ENCODE data around the gene ANKRD13D. TPM values are rescaled to one million over a fixed set of nuclear protein-coding genes. Genes with fewer than 3 reads are reported as not detected.

ANKRD13D gene
- total RNA-seq, 1 experiment from 2014 or later, result 31.3 TPM

DNA sequence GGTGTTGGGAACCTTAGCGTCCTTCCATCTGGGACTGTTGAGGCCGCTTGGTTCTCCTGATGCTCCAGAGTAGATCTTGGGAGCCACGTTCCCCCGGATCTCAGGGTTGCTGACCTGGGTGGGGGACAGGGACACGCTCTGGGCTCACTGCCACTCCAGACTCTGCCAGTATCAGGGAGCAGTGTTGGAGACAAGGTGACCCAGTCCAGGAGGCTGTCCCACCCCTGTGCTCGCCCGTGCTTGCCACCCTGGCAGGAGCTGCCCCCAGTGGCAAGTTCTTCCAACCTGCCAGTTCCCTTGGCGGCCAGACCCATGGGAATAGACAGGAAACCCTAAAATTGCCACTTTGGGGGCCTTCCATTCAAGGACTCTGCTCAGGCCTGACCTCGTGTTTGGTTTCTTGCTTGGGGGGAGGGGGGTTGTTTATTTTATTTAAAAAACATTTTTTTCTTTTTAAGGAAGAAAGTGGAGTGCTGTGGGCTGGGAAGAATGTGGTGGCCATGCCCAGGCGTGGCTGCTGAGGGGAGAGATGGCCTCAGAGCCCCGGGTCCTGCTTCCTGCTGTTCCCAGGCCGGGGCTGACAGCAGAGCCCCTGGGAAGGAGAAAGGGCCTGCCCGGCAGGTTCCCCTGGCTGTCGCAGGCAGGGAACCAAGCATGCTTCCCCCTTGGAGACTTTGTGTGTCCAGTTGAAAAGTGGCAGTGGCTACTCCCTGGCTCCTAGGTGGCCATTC lies 15.7 kb upstream of the ANKRD13D start:
- DNase-seq (ENCODE audit: low read depth), result no peak

DNA sequence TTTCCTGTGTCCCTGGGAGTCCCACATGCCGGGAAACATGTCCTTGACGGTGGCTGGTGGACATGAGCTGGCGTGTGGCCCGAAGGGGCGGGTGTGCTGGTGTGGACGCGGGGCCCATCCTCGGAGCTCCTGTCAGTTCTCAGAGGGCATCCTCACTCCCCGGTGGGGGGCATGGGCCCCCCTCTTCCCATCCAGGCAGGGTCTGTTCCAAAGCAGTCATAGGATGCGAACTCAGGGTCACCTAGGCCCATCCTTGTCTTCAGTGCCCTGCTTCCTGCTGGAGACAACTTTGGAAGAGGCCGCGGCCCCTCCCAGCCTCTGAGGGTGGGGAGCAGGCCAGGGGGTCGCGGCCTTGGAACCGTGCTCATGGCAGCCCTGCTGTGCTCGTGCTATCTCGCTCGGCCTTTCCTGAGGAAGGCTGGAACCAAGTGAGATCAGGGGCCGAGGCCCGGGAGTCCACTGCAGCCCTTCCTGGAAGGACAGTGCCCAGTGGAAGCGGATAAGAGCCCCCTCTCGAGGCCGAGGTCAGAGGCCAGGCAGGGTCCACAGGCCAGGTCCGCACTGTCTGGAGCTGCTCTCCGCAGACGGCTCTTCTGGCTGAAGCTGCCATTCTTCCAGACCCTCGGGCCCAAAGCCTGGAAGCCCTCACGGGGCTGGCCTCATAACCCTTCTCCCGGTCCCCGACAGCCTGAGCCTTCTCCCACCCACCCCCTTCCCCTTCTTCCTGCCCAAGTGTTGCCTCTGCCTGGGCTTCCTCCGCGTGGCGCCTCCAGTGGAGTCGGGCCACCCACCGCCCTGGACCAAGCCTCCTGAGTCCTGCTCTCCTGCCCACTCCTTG lies 14.1 kb upstream of the ANKRD13D start:
- DNase-seq (ENCODE audit: low read depth), result no peak

DNA sequence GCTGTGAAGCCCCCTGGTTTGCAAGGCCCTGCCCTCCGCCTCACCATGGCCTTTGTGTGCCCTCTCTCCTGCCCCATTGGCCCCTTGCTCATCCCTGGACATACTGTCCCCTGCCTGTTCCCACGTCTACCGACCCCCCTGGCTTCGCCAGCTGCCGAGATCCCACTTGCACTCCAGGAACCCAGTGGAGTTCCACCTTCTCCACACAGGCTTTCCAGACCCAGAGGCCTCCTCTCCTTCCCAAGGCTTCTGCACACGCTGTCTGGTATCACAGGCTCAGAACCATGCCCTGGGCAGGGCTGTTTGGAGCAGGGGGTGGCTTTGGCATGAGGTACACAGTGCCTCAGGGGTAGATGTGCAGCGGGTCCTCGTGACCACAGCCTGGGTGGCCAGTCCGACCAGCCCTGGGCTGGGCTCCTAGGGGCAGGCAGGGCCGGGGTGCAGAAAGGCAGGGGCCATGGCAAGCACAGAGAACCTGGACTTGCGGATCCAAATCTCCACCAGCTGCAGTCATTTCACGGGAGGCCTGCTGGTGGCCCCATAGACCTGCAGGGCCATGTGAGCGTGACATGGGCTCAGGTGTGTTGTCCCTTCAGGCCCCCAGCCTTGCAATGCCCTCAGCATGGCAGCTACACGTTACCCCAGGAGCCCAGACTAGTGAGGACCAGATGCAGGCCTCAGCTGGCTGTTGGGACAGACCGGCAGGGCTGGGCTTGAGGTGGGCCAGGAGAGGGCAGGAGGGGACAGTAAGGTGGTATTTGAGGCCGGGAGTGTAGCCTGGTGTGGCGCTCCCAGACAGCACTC lies 13.3 kb upstream of the ANKRD13D start:
- no peak for DNase-seq (ENCODE audit: low read depth)

DNA sequence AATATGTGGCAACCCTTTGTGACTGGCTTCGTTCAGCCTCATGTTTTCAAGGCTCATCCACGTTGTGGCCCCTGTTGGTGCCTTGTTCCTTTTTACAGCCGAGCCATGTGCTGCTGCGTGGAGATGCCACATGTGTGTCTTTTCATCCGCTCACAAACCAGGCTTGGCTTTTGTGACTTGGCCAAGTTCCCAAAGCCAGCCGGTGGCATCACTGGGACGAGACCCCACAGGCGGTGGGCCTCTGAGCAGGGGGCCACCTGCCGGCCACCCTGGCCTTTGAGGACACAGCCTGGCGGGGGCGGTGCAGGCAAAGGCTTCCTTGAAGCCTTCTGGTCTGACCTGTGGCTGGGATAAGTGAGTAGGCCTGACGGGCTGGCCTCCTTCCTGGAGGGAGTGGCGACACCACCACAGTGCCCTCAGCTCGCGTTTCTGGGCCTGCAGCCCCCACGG lies 12.3 kb upstream of the ANKRD13D start:
- peak; percentile 69 for DNase-seq (ENCODE audit: low read depth)

DNA sequence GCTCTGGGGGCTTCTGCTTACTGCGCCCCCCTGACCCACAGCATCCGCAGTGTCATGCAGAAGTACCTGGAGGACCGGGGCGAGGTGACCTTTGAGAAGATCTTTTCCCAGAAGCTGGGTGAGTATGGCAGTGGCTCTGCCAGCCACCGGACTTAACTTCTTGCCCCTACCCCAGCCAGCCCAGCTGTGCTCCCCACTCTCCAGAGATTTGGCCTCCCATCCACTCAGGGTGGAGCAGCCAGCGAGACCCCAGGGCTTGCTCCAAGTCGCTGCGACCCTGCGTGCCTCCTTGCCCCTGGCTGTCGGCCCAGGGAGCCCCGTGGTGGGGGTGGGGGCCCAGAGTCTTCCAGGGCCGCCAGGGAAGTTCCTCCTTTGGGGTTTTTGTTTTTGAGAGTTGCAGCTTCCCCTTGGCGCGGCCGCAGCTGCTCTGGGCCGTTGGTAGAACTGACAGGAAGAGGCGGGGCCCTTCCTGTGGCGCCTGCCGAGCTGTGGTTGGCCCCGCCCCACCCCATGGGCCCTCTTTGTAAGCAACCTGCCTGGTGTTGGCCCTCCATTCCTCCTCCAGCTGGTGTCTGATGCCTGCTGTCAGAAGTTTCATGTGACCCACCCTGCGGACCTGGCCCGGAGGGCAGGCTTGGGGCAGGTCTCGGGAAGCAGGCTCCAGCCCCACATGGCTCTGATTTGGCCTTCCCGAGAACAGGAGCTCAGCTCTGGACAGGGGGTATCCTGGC lies 11.7 kb upstream of the ANKRD13D start:
- DNase-seq (ENCODE audit: low read depth), result peak; percentile 91

DNA sequence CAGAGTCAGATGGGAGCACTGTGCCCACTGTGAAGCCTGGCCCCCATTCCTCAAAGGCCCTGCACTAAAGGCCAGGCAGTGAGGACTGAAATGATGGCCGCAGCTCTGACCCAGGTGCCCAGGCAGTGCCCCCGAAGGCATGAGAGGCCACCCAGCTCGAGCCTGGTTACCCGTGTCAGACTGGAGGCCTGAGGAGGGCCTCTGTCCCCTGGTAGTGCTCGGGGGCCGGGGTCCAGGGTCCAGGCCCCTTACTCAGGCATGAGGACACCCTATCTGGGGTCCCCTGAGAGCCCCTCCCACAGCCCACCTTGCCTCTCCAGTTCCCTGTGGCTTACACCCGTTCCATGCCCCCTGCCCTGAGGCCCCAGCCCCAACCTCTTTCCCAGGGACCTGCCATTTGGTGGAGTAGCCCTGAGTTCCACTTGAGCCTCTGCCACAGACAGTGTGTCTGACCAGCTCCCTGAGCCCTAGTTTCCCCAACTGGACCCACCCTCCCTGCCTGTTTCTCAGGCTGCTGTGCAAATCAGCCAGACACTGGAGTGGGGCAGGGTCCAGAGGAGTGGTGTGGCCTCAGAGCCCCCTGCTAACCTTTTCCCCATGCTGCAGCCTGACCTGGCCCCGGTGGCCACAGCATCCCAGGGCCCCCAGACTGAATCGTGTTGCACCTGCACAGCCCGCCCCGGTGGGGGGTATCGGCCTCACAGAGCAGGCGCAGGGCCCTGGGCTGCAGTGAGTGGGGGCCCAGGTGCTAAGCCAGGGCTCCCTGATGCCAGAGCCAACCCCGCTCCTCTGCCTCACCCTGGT lies 10.8 kb upstream of the ANKRD13D start:
- DNase-seq (ENCODE audit: low read depth), result no peak

DNA sequence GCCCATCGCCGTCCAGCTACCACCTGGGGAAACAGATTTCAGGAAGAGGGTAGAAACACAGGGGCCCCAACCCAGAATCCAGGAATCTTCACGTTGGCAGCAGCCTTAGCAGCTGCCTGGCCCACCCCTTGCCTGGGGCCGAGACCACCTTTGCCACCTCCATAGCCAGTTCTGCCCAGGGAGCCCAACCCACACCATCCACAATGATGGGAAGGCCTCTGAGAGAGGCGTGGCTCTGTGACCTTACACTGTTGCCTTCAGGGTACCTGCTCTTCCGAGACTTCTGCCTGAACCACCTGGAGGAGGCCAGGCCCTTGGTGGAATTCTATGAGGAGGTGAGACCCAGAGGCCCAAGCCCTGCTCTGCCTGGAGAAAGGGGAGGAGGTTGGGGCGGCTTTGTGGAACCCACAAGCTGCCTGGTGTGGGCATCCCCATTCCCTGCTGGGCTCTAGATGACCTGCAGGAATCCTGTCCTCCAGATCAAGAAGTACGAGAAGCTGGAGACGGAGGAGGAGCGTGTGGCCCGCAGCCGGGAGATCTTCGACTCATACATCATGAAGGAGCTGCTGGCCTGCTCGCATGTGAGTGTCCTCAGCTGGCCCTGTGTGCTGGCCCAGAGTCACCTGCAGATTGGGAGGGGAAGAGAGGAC lies 10.0 kb upstream of the ANKRD13D start:
- no peak for DNase-seq (ENCODE audit: low read depth)

DNA sequence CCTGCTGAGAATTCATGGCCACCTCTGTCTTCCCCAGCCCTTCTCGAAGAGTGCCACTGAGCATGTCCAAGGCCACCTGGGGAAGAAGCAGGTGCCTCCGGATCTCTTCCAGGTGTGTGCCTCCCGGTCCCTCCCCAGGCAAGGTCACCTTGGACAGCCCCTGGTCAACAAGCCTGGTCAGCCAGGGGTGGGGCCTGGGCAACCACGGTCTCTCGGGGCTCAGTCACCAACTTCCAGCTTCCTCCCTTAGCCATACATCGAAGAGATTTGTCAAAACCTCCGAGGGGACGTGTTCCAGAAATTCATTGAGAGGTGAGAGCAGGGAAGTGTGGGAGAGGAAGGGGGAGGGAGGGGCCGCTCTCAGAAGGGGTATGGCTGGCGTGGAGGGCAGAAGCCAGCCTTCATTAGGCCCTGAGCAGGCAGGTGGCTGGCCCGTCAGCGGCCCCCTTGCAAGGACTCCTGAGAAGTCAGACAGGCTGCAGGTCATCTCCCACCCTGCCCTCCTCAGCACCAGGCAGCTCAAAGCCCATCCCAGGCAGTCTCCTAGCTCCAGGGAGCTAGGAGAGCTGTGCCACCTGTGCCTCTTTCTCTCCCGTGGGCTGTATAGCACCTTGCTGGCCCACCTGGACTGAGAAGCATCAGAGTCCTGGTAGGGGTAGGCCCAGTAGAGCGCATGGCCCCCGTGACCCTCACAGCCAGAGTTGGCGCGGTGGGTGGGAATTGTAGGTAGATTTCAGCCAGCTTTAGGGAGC lies 9.3 kb upstream of the ANKRD13D start:
- DNase-seq (ENCODE audit: low read depth), result no peak

DNA sequence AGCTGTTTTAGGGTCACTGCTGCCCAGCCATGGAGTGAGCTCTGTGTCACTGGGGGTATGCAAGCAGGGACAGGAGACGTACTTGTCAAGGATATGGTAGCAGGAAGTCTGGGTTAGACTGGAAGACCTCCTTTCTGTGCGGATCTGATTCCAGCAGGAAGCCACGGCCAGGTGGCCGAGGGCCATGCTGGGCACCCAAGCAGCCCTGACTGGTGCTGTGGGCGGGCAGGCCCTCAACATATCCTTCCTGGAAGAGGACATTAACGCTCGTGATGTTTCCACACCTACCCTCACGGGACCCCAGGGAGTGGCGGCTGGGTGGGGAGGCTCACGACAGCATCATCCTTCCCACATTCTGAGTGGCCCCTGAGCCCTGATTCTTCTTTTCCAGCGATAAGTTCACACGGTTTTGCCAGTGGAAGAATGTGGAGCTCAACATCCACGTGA lies 8.7 kb upstream of the ANKRD13D start:
- DNase-seq (ENCODE audit: low read depth), result no peak

DNA sequence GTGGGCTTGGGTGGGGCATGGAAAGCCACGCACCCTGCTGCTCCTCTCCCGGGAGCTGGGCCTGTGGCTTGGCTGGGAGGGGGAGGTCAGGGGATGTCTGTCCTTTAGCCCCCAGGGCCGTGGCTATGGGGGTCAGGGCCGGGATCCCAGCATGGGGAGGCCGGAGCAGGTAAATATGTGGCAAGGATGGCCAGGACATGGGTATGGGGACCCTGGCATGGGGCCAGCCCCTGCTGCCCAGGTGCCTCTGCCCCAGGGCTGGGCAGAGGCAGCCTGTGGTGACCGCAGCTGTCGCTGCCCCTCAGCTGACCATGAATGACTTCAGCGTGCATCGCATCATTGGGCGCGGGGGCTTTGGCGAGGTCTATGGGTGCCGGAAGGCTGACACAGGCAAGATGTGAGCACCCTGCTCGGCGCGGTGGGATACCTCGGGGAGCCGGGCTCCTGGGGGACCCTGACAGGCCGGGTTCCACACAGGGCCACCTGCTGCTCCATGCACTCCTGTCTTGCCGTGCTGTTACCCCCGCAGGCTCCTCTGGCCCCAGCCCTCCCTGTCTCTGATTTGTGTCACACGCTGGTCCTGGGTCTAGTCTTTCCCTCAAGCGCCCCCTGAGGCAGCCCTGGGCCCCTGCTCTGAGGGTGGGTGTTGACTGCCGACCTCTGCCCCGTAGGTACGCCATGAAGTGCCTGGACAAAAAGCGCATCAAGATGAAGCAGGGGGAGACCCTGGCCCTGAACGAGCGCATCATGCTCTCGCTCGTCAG lies 8.1 kb upstream of the ANKRD13D start:
- DNase-seq (ENCODE audit: low read depth), result no peak

DNA sequence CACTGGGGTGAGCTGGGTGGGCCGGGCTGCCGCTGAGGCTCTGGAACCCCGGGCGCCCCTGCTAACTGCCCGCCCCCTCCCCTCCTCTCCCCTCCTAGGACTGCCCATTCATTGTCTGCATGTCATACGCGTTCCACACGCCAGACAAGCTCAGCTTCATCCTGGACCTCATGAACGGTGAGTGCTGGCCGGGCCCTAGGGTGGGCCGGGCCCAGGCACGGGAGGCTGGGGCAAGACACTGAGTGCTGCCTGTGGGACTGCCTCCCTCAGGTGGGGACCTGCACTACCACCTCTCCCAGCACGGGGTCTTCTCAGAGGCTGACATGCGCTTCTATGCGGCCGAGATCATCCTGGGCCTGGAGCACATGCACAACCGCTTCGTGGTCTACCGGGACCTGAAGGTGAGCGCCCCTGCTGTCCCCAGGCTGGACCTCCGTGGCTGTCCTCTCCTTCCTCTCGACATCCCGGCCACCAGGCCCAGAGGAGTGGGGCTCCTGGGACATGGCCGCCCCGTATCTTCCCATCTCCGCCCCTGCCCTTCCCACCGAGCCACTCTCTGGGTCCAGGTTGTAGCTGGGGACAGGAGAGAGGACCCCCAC lies 7.5 kb upstream of the ANKRD13D start:
- DNase-seq (ENCODE audit: low read depth), result no peak

DNA sequence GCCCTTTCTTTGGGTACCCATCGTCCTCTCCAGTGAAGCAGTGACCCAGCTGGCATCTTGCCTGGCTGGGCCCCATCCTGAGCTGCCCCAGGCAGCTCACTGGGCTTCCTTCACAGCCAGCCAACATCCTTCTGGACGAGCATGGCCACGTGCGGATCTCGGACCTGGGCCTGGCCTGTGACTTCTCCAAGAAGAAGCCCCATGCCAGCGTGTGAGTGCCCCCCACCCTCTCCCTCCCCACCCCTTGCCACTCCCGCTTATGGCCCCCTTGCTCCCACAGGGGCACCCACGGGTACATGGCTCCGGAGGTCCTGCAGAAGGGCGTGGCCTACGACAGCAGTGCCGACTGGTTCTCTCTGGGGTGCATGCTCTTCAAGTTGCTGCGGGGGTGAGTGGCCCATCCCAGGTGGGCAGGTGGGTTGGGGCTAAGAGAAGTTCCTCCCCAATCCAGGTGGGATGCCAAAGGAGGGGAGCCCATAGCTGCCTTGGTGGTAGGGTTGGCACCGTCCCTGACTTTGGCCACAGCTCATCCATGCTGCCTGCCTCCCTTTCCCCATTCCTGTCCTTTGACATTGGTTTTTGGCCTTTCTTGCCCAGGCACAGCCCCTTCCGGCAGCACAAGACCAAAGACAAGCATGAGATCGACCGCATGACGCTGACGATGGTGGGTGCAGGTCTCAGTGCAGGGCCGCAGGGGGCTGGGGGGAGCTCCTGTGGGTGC lies 6.8 kb upstream of the ANKRD13D start:
- no peak for DNase-seq (ENCODE audit: low read depth)

DNA sequence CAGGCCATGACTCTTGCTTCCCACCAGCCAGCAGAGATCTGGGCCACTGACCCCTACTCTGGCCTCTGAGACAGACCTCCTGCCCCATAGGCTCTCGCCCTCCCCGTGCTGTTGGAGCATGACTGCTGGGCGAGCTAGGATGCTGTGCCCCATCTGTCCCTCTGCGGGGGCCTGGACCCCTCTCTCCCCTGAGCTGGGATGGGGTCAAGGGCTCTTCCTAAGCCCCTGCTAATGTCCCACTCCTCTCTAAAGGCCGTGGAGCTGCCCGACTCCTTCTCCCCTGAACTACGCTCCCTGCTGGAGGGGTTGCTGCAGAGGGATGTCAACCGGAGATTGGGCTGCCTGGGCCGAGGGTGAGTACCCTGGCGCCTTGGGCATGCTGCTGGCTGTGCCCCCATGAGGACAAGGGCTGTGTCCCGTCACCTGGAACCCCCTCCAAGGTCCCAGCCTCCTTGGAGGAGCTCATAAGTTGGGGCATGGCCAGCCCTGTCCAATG lies 6.2 kb upstream of the ANKRD13D start:
- DNase-seq (ENCODE audit: low read depth), result no peak

DNA sequence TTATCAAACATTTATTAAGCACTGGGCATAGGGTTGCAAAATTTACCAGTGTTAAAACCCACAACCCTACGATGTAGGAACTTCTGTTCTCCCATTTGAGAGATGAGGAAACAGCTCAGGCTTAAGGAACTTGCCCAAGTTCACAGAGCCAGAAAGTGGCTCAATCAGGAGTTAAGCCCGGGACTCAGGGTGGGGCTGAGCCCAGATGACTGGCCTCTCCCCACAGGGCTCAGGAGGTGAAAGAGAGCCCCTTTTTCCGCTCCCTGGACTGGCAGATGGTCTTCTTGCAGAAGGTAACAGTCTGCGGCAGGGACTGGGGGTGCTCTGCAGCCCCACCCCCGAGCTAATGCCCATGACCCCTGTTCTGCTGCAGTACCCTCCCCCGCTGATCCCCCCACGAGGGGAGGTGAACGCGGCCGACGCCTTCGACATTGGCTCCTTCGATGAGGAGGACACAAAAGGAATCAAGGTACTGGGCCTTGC lies 5.6 kb upstream of the ANKRD13D start:
- DNase-seq (ENCODE audit: low read depth), result no peak

DNA sequence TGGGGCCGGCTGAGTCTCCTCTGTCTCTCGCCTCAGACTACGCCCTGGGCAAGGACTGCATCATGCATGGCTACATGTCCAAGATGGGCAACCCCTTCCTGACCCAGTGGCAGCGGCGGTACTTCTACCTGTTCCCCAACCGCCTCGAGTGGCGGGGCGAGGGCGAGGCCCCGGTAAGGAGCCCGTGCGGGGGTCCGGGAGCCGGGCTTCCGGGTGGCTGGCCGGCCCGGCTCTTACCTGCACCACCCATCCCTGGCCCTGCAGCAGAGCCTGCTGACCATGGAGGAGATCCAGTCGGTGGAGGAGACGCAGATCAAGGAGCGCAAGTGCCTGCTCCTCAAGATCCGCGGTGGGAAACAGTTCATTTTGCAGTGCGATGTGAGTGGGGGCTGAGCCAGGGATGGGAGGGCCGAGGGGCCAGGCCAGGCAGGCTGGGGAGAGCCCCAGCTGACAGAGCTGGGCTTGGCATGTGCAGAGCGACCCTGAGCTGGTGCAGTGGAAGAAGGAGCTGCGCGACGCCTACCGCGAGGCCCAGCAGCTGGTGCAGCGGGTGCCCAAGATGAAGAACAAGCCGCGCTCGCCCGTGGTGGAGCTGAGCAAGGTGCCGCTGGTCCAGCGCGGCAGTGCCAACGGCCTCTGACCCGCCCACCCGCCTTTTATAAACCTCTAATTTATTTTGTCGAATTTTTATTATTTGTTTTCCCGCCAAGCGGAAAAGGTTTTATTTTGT lies 4.1 kb upstream of the ANKRD13D start:
- DNase-seq (ENCODE audit: low read depth), result no peak

Data from LHCN-M2 (cell line).